Measurements from ENCODE around the gene IL18RAP.

The IL18RAP gene

GRCh38 chr2:102444233-102444632, 21.3 kb downstream of the IL18RAP start:
- H3K36me3 ChIP-seq (ENCODE audit: control insufficient read depth, insufficient read depth, low read length): no peaks in the 10 kb centered on the region
- no peaks in the 10 kb centered on the region for H3K4me1 ChIP-seq (ENCODE audit: control insufficient read depth, insufficient read depth, low read length)
- no peak overlapping the region for H3K9ac ChIP-seq (ENCODE audit: low read length)
- H3K4me3 ChIP-seq (ENCODE audit: low read length): no peak overlapping the region
- no peaks in the 10 kb centered on the region for H3K27me3 ChIP-seq (ENCODE audit: control insufficient read depth, insufficient read depth, low read length)
- H3K27ac ChIP-seq (ENCODE audit: low read depth, low read length): no peak overlapping the region

- Histone ChIP-seq H3K36me3 (ENCODE audit: control insufficient read depth, insufficient read depth, low read length) (no peaks in the 10 kb centered on the region), H3K4me1 (ENCODE audit: control insufficient read depth, insufficient read depth, low read length) (no peaks in the 10 kb centered on the region), H3K9ac (ENCODE audit: low read length) (no peak overlapping the region), H3K27me3 (ENCODE audit: control insufficient read depth, insufficient read depth, low read length) (no peaks in the 10 kb centered on the region), H3K27ac (ENCODE audit: low read depth, low read length) (no peak overlapping the region), H3K4me3 (ENCODE audit: low read length) (no peak overlapping the region)
Measured at GRCh38 chr2:102446936-102447335, 24.0 kb downstream of the IL18RAP start.

GRCh38 chr2:102449370-102449974, 26.5 kb downstream of the IL18RAP start:
- no peaks in the 10 kb centered on the region for H3K36me3 ChIP-seq (ENCODE audit: control insufficient read depth, insufficient read depth, low read length)
- H3K27me3 ChIP-seq (ENCODE audit: control insufficient read depth, insufficient read depth, low read length): no peaks in the 10 kb centered on the region
- H3K4me1 ChIP-seq (ENCODE audit: control insufficient read depth, insufficient read depth, low read length): no peaks in the 10 kb centered on the region
- no peak overlapping the region for H3K4me3 ChIP-seq (ENCODE audit: low read length)
- no peak overlapping the region for H3K9ac ChIP-seq (ENCODE audit: low read length)
- no peak overlapping the region for H3K27ac ChIP-seq (ENCODE audit: low read depth, low read length)

- H3K9ac ChIP-seq (ENCODE audit: low read length): no peak overlapping the region
- no peak overlapping the region for H3K4me3 ChIP-seq (ENCODE audit: low read length)
- no peak overlapping the region for H3K27ac ChIP-seq (ENCODE audit: low read depth, low read length)
- no peaks in the 10 kb centered on the region for H3K36me3 ChIP-seq (ENCODE audit: control insufficient read depth, insufficient read depth, low read length)
- H3K27me3 ChIP-seq (ENCODE audit: control insufficient read depth, insufficient read depth, low read length): no peaks in the 10 kb centered on the region
- H3K4me1 ChIP-seq (ENCODE audit: control insufficient read depth, insufficient read depth, low read length): no peaks in the 10 kb centered on the region
Measured at GRCh38 chr2:102451968-102452367, 29.0 kb downstream of the IL18RAP start.

DNA sequence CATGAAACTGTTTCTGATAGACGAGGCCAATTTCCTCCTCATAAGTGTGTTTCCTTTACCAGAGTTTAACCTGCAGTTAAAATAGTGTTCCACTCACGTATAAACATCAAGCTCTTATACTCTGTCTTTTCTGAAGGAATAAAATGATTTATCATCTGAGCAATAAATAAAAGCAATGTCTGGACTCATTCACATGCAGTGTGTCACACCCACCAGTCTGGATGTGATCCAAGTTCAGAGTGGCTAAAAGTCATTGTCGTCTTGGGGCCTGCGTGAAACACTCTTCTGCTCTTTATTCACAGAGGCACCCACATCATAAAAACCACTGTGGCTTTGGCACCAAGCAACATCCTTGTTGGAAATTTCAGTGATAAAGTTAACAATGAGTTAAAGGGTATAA, 30.5 kb downstream of the IL18RAP start:
- Histone ChIP-seq H3K27ac (ENCODE audit: low read depth, low read length) (no peak overlapping the region), H3K4me3 (ENCODE audit: low read length) (no peak overlapping the region), H3K9ac (ENCODE audit: low read length) (no peak overlapping the region), H3K27me3 (ENCODE audit: control insufficient read depth, insufficient read depth, low read length) (no peaks in the 10 kb centered on the region), H3K36me3 (ENCODE audit: control insufficient read depth, insufficient read depth, low read length) (no peaks in the 10 kb centered on the region), H3K4me1 (ENCODE audit: control insufficient read depth, insufficient read depth, low read length) (no peaks in the 10 kb centered on the region)

DNA sequence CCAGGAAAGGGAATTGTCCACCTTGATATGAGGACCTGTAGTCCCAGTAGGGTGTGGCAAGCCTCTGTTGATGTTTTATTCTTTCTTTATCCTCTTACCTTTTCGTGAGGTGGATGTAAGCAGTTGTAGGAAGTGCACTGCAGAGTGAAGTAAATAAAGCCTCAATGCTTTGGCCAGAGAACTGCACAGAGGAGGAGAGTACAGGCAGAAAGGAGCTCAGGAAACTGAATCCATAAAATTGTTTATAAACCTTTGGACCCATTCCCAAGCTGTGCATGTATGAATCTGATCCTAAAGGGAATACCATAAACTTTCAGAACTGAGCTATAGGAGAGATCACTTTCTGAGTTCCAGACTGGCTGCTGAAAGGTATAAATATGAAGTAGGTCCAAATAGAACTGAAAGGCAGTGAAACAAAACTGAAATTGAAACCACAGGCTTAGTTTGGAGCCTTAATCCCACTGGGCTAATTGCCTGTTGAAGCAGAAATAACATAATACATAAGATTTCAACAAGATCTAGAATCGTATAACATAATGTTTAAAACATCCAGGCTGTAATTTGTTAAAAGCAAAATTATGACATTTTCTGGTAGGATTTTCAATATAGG, 32.2 kb downstream of the IL18RAP start:
- Histone ChIP-seq H3K9ac (ENCODE audit: low read length) (no peak overlapping the region), H3K36me3 (ENCODE audit: control insufficient read depth, insufficient read depth, low read length) (no peaks in the 10 kb centered on the region), H3K4me3 (ENCODE audit: low read length) (no peak overlapping the region), H3K27me3 (ENCODE audit: control insufficient read depth, insufficient read depth, low read length) (no peaks in the 10 kb centered on the region), H3K27ac (ENCODE audit: low read depth, low read length) (no peak overlapping the region), H3K4me1 (ENCODE audit: control insufficient read depth, insufficient read depth, low read length) (no peaks in the 10 kb centered on the region)

- Histone ChIP-seq H3K4me1 (ENCODE audit: control insufficient read depth, insufficient read depth, low read length) (no peaks in the 10 kb centered on the region), H3K9ac (ENCODE audit: low read length) (no peak overlapping the region), H3K4me3 (ENCODE audit: low read length) (no peak overlapping the region), H3K36me3 (ENCODE audit: control insufficient read depth, insufficient read depth, low read length) (no peaks in the 10 kb centered on the region), H3K27ac (ENCODE audit: low read depth, low read length) (no peak overlapping the region), H3K27me3 (ENCODE audit: control insufficient read depth, insufficient read depth, low read length) (no peaks in the 10 kb centered on the region)
Measured at GRCh38 chr2:102460467-102460866, 37.5 kb downstream of the IL18RAP start.

- Histone ChIP-seq H3K27me3 (ENCODE audit: control insufficient read depth, insufficient read depth, low read length) (no peaks in the 10 kb centered on the region), H3K27ac (ENCODE audit: low read depth, low read length) (no peak overlapping the region), H3K4me3 (ENCODE audit: low read length) (no peak overlapping the region), H3K9ac (ENCODE audit: low read length) (no peak overlapping the region), H3K4me1 (ENCODE audit: control insufficient read depth, insufficient read depth, low read length) (no peaks in the 10 kb centered on the region), H3K36me3 (ENCODE audit: control insufficient read depth, insufficient read depth, low read length) (no peaks in the 10 kb centered on the region)
Measured at GRCh38 chr2:102461188-102461587, 38.2 kb downstream of the IL18RAP start.

DNA sequence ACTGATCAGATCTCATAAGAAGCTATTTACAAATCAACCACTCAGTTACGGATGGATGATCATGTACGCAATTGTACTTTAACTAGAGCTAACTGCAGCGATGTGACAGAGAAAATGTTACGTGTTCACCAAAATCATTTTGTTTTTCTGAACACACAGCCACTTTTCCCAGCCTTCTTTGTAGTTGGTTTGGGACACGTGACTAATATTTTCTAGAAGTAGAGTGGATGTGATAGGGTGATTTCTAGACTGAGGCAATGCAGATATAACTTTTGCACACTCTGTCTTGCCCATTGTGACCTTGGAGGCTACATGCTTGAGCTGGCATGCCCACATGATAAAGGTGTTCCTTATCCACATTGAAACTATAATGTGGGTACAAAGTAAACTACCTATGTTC, 40.2 kb downstream of the IL18RAP start:
- Histone ChIP-seq H3K27me3 (ENCODE audit: control insufficient read depth, insufficient read depth, low read length) (no peaks in the 10 kb centered on the region), H3K9ac (ENCODE audit: low read length) (no peak overlapping the region), H3K4me1 (ENCODE audit: control insufficient read depth, insufficient read depth, low read length) (no peaks in the 10 kb centered on the region), H3K36me3 (ENCODE audit: control insufficient read depth, insufficient read depth, low read length) (no peaks in the 10 kb centered on the region), H3K4me3 (ENCODE audit: low read length) (no peak overlapping the region), H3K27ac (ENCODE audit: low read depth, low read length) (no peak overlapping the region)

GRCh38 chr2:102470168-102470567, 47.2 kb downstream of the IL18RAP start:
- Histone ChIP-seq H3K27ac (ENCODE audit: low read depth, low read length) (no peak overlapping the region), H3K4me3 (ENCODE audit: low read length) (no peak overlapping the region), H3K36me3 (ENCODE audit: control insufficient read depth, insufficient read depth, low read length) (no peaks in the 10 kb centered on the region)

DNA sequence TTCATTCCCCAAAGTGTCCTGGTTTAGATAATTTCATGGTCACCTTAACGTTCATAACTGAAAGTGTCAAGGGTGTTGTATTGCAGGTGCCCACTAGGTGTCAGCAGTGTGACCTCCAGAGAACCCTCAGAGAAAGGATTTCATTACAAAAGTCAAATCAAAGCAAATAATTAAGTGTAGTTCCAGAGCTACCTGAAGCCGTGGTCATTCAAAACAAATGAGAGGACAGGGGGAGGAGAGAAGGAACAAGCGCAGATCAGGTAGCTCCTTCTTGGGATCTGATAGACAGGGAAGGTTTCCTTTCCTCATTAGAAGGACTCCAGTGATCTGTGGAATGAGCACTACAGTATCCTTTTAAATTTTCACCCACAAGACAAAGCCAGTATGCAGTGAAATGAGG, 50.1 kb downstream of the IL18RAP start, which contains the start of gene SLC9A4:
Gene SLC9A4, plus strand, starts transcription at position 207 of the 400 bp plus-strand sequence. CDS start 534 bp downstream, outside the sequence.
- Histone ChIP-seq H3K36me3 (ENCODE audit: control insufficient read depth, insufficient read depth, low read length) (no peaks in the 10 kb centered on the region), H3K27ac (ENCODE audit: low read depth, low read length) (no peak within 1 kb of the TSS), H3K9ac (ENCODE audit: low read length) (no peak within 1 kb of the TSS), H3K4me3 (ENCODE audit: low read length) (no peak within 1 kb of the TSS), H3K4me1 (ENCODE audit: control insufficient read depth, insufficient read depth, low read length) (no peaks in the 10 kb centered on the region), H3K27me3 (ENCODE audit: control insufficient read depth, insufficient read depth, low read length) (no peaks in the 10 kb centered on the region)

More at GRCh38 chr2:102470168-102470567, 47.2 kb downstream of the IL18RAP start:
- Histone ChIP-seq H3K4me1 (ENCODE audit: control insufficient read depth, insufficient read depth, low read length) (no peaks in the 10 kb centered on the region), H3K9ac (ENCODE audit: low read length) (no peak overlapping the region), H3K27me3 (ENCODE audit: control insufficient read depth, insufficient read depth, low read length) (no peaks in the 10 kb centered on the region)

DNA sequence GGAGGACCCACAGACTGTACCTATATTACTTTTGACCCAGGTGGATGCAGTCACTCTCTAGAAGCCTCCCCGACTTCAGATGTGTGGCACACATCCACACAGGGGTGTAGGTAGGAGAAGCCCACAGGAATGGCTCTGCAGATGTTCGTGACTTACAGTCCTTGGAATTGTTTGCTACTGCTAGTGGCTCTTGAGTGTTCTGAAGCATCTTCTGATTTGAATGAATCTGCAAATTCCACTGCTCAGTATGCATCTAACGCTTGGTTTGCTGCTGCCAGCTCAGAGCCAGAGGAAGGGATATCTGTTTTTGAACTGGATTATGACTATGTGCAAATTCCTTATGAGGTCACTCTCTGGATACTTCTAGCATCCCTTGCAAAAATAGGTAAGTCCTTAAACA, 50.7 kb downstream of the IL18RAP start:
- no peaks in the 10 kb centered on the region for H3K27me3 ChIP-seq (ENCODE audit: control insufficient read depth, insufficient read depth, low read length)
- H3K9ac ChIP-seq (ENCODE audit: low read length): no peak overlapping the region
- H3K27ac ChIP-seq (ENCODE audit: low read depth, low read length): no peak overlapping the region
- no peaks in the 10 kb centered on the region for H3K4me1 ChIP-seq (ENCODE audit: control insufficient read depth, insufficient read depth, low read length)
- H3K36me3 ChIP-seq (ENCODE audit: control insufficient read depth, insufficient read depth, low read length): no peaks in the 10 kb centered on the region
- no peak overlapping the region for H3K4me3 ChIP-seq (ENCODE audit: low read length)

DNA sequence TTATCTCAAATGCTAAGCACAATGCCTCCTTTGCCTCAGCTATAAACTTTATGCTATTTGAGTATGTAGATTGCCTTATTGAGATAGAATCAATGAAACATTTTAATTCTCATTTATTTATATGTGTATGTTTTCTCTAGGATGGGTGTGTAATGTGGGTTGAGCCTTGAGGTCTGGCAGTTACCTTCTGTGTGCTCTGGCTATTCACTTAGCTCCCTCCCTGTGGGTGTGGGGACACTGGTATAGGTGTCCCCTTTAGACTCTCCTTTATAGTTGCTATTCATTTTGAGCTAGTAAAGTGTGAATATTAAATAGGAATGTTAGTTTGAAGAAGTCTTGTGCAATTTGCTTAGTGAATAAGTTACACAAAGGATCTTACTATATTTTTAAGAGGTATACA, 51.8 kb downstream of the IL18RAP start:
- no peaks in the 10 kb centered on the region for H3K36me3 ChIP-seq (ENCODE audit: control insufficient read depth, insufficient read depth, low read length)
- H3K27ac ChIP-seq (ENCODE audit: low read depth, low read length): no peak overlapping the region
- H3K4me1 ChIP-seq (ENCODE audit: control insufficient read depth, insufficient read depth, low read length): no peaks in the 10 kb centered on the region
- H3K9ac ChIP-seq (ENCODE audit: low read length): no peak overlapping the region
- no peaks in the 10 kb centered on the region for H3K27me3 ChIP-seq (ENCODE audit: control insufficient read depth, insufficient read depth, low read length)
- no peak overlapping the region for H3K4me3 ChIP-seq (ENCODE audit: low read length)

Measured in rectal smooth muscle tissue (tissue), 1 donor.